Hypothalamus (tissue), 51 donors: ENCODE results near the gene FBXL4.

Experiments used
- DNase-seq, 51 donors: peaks; one replicate each; lab custom pipeline; 2025; lab: John Stamatoyannopoulos, UW

Gene FBXL4

DNA sequence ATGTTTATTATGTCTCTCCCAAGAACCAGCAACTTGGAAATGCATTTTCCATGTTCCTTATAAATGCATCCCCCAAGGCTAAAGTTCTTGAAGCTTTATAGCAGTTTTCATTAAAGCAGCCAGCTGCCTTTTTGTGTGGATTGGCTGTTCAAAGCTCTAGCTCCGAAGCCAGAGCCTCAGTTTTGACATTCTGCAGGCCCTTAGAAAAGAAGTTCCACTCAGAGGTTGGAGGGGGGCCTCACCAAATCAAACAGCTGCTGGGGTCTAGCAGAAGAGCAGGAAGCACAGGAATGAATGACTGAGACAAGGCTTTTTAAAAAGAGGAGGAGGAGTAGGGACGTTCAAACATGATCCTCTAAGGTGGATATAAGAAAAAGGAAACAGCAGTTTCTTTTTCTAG lies 117.6 kb downstream of the FBXL4 start:
- DNase-seq = no peak

GRCh38 chr6:98828941-98829411 lies 118.8 kb downstream of the FBXL4 start:
- DNase-seq = no peak

DNA sequence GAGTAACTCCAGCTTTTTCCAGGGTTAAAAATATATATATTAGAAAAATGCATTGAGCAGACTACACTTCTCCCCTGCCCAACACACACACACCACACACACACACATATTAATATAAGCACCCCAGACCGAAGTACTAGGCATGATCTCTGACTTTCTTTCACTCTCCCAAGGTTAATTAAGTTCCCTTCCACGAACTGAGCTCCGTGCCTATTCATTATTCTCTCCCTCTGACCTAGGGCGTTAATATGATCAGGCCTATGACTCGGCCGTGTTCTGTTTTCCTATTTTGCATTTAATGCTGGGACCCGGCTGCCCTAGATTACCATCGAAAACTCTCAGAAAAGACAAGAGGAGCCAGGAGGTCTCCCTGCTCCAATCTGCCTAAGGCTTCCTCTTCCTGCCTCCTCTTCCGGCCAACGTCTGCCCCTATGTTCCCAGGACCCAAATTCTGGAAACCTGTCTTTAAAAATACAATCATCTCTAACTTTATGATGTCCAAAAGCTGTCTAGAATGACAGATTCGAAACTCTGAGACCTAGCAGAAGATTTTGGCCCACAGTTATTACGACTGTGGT lies 119.4 kb downstream of the FBXL4 start:
- no peak for DNase-seq

DNA sequence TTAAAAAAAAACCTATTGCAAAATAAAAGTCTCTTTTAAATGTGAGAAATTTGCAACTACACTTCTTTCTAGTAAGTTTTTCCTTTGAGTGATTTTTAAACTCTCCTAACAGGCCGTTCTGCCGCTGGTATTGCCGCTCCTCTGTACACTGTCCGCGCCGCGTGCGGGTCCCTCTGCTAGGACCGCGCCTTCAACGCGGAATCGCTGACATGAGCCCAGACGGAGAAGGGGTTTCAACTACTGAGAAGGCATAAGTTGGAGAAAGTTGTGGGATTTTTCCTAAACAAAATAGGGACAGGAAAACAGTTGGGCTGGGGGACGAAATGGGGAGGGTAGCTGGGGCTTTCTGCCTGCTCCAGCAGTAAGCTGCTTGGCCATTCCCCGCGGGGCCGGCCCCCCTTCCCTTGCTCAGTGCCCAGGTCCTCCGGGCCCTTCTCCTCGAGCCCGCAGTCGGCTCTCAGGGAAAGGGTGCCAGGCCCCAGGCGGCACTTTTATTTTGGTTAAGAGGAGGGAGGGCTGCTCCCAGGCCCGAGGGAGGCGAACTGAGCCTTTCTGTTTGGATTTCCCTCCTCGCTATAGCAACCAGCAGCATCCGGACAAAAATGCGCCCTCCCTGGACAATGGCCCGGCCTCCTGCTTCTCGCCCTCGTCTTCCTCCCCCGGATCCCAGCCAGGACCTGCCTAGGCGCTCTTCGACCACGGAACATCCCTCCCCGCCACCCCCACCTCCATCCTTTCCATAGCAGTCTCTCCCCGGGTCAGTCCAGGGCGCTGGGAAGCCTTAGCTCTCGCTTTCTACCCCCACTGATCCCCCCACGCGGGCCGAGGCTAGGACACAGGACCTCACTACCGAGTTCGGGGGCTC lies 120.2 kb downstream of the FBXL4 start:
- peak in 37 of 51 donors; percentile 23 to 96 (median 76) for DNase-seq

DNA sequence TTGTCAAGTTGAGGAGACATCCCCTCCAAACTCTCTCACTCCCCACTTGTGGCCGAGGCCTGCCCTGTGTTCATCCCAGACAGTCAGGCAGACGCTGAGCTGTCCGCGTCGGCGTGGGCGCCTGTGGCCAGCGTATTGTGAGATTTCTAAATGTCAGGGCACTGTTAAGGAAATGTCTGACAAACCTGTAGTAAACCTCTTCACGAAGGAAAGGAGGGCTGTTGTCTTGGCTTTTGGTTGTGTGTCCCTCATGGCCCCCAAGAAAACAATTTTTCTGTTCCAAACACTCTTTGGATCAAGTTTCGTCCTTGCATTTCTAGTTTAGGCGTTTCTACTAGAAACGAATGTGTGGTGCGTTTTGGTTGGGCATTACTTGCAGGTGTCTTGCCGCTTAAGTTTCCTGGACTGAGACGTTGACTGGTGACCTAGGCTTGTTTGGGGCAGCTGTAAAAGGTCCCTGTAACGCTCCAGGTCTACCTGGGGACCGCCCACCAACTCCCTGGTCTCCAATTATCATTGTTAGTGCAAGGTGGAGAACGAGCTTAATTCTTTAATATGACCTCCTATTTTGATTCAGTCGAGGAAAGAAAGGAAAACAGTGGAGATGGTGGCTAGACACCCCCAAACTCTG lies 122.0 kb downstream of the FBXL4 start:
- no peak for DNase-seq

DNA sequence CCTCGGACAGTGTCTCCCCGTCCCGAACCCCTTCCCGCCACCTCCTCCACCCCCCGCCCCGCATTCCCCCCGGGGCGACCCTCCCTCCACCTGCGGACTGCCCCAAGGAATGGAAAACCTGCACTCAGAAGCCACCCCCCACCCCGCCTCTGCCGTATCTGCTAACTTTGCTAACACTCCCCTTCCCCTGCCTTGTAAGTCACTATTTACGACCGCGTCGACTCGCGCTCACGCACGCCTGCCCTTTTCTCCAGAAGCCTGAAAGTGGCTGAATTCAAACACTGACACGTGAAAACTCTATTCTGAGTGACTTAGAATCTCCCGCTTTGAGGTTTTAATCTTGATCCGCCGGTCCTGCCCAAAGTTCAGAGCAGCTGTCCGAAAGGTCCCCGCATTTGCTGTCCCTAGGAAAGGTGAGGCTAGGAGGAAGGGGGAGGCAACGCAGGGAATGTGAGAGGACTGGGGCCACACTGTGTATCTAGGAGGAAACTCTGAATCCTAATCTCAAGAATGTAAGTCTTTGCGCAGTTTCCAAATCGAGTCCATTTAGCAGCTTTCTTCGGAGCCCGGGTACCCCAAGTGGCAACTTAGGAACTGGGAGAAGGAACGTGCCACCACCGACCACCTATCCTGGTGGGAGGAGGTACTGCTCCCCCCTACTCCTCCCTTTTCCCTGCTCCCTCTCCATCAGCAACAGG lies 122.7 kb downstream of the FBXL4 start:
- DNase-seq = peak in 2 of 51 donors; percentile 35 to 46

- DNase-seq = peak in 23 of 51 donors; percentile 15 to 77 (median 50)
Observed at GRCh38 chr6:98824162-98824901, 123.4 kb downstream of the FBXL4 start.

GRCh38 chr6:98823428-98824161 lies 124.2 kb downstream of the FBXL4 start:
- peak in 1 of 51 donors; percentile 30 for DNase-seq

GRCh38 chr6:98821756-98822405 lies 125.9 kb downstream of the FBXL4 start:
- DNase-seq = no peak
